HG02840 (cell line): ENCODE data around the gene ALPL.
"Not testable (repeated sequence)": the region's sequence is repeated elsewhere in the genome, so short reads cannot be mapped to it uniquely, and the experiment has no call there.

Experiments used
- ATAC-seq: cut with Tn5 transposase; IDR thresholded peaks from one replicate; pipeline ENCODE4 v1.9.1; 2021; ENCODE audit warnings: mild to moderate bottlenecking, moderate library complexity, moderate number of reproducible peaks; ENCODE audit not compliant: unreplicated experiment, low FRiP score

The ALPL gene

DNA sequence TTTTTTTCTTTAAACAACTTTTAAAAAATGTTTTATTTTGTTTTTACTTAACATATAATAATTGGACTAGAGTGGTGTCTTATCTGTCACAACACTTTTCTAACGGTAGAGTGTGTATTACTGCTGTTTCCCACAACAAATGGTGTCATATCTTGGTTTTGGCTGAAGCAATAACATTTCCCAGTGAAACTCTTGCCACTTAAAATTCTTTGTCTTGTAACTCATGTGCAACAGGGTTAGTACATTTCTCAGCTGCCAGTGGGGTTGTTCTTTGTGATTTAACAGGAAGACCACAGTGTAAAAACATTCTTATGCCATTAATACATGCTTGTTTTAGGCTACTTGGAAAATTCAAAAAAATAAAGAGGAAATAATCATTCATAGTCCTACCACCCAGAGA lies 43.5 kb downstream of the ALPL start:
- no peak for ATAC-seq

DNA sequence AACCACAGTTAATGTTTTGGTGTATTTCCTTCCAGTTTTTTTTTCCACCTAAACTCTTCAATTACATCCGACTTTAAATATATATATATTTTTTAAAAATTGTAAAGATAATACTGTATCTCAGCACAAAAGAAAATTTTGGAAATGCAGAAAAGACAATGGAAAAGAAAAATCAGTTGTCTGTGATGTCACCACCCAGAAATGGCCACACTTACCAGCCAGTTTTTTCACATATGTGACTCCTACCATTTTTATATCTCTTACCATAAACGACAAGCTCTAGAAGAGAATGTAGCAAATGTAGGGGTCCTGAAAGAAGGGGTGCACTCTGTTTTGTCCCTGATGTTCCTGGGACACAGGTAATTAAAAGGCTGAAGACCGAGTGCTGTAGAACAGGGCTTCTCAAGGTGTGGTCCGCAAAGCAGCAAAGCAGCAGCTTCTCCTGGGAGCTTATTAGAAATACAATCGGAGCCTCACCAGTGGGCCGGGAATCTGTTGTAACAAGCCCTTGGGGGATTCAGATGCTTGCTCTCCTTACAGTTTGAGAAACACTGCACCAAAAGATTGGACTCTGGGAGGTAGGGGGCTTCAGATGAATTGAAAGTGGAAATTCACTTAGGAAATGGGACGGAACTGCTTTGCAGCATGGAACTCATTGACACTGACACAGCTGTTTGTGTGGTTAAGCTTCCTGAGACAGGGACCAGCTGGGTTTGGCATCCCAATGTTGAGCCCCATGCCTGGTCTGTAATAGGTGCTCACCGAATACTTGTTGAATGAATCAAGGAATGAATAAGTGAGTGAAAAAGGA lies 44.1 kb downstream of the ALPL start:
- ATAC-seq, result no peak

DNA sequence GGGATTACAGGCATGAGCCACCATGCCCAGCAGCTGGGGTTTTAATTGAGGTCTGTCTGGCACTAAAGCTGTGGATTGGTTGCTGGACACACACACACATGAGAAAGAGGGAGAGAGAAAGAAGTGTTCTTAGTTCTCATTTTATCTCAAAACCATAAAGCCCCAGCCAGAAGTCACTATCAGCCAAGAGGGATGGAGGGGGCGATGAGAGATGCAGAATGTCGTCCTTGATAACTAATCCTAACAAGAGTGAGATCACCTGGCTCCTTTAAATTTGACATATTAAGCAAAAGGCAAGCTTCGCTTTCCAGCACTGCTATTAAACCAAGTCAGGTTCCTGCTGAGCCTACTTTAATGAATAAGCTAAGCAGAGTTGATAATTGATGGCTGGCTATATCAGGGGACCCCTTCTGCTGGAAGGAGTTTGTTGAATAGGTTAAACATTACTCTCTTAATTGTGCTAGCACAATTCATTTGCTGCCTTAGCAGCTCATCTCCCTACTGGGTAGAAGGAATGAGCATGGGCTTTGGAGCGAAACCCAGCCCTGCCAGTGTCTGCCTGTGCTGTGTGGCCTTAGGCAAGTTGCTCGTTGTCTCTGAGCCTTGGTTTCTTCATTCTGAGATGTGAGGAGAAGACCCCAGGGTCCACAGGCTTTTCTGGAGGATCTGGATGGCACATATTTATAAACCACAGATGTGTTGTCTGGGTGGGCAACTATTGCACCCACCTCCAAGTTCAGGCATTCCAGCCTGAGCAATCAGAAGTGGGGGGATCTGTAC lies 50.8 kb downstream of the ALPL start:
- no peak for ATAC-seq

DNA sequence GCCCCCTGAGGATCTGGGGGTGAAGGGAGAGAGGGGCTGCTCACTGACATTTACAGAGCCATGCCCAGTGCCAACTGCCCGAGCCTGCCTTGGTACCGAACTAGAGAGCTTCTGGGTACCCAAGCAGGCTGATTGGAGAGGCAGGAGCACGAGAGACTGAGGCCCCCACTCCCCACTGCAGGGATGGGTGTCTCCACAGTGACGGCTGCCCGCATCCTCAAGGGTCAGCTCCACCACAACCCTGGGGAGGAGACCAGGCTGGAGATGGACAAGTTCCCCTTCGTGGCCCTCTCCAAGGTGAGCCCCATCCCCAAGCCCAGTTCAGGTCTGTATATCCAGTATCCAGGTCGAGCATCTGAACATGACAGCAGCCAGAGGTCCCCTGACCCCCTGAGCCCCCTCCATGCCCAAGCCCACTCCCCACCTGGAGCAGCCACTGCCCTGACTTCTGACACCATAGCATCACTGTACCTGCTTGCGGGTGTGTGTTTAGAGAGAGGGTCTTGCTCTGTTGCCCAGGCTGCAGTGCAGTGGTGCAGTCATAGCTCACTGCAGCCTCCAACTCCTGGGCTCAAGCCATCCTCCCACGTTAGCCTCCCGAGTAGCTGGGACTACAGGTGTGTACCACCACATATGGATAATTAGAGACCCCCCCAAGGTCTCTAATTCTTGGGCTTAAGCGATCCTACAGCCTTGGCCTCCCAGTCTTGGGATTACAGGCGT lies 51.9 kb downstream of the ALPL start:
- ATAC-seq, result no peak

DNA sequence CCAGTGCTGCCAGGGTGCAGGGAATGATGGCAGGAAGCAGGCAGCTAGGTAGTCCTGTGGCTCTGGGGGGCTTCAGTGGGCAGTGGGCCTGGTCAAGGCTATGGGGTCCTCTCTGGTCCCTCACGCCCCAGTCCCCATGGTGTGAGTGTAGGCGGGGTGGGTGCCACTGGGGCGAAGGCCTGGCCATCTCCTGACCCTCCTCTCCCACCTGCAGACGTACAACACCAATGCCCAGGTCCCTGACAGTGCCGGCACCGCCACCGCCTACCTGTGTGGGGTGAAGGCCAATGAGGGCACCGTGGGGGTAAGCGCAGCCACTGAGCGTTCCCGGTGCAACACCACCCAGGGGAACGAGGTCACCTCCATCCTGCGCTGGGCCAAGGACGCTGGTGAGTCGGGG lies 53.7 kb downstream of the ALPL start:
- ATAC-seq, result no peak

DNA sequence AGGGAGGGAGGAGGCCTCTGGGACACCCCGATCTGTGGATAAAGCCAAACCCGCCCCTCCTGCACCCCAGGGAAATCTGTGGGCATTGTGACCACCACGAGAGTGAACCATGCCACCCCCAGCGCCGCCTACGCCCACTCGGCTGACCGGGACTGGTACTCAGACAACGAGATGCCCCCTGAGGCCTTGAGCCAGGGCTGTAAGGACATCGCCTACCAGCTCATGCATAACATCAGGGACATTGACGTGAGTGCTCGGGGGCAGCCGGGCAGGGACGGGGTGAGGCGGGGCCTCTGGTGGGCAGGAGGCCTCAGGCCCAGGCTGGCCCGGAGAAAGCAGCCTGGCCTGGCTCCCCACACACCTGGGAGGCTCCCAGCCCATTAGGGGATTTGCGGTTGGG lies 54.7 kb downstream of the ALPL start:
- ATAC-seq, result no peak

DNA sequence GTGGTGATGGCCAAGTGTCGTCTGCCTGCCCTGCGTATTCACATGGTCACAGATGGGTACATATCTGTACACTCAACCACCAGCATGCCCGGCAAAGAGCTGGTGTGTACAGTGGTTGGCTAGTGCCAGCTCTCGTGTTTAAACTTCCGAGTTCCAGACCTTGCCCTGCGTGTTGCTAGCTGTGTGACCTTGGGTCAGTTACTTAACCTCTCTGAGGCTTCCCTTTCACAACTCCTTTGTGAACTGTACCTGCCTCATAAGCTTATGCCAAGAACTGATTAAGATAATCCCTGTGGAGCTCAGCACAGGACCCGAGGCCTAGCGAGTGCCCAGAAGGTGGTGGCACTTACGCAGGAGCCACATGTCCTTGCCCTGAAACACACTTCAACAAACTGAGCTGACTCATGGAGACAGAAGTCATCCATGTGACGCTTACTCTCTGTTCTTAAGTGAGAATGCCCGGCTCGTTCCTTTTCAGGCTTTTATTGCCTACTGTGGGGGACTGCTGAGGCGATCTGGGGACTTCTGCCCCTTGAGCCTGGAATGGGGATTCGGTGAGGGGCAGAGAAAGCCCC lies 55.4 kb downstream of the ALPL start:
- ATAC-seq, result no peak

DNA sequence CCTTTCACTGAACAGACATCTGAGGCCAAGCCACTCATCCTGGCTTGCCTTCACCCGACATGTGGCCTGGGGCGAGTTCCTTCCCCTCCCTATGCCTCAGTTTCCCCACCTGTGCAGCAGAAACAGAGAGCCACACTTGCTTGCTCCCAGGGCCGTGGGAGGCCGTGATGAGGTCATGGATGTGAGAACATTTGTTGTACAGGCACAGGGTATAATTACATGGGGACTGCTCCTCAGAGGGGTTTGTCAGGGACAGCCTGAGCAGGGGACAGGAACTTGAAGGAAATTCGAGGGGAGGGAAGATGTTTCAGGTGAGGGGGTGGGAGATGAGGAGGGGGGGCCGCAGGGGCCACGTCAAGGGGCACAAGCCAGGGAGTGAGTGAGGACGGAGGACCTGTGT lies 56.1 kb downstream of the ALPL start:
- ATAC-seq, result no peak

DNA sequence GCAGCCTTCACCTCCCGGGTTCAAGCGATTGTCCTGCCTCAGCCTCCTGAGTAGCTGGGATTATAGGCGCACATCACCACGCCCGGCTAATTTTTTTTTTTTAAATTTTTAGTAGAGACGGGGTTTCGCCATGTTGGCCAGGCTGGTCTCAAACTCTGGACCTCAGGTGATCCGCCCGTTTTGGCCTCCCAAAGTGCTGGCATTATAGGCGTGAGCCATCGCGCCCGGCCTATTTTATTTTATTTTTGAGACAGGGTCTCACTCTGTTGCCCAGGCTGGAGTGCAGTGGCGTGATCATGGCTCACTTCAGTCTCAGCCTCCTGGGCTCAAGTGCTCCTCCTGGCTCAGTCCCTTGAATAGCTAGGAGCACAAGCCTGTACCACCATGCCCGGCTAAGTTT lies 57.1 kb downstream of the ALPL start:
- not testable (repeated sequence) for ATAC-seq

DNA sequence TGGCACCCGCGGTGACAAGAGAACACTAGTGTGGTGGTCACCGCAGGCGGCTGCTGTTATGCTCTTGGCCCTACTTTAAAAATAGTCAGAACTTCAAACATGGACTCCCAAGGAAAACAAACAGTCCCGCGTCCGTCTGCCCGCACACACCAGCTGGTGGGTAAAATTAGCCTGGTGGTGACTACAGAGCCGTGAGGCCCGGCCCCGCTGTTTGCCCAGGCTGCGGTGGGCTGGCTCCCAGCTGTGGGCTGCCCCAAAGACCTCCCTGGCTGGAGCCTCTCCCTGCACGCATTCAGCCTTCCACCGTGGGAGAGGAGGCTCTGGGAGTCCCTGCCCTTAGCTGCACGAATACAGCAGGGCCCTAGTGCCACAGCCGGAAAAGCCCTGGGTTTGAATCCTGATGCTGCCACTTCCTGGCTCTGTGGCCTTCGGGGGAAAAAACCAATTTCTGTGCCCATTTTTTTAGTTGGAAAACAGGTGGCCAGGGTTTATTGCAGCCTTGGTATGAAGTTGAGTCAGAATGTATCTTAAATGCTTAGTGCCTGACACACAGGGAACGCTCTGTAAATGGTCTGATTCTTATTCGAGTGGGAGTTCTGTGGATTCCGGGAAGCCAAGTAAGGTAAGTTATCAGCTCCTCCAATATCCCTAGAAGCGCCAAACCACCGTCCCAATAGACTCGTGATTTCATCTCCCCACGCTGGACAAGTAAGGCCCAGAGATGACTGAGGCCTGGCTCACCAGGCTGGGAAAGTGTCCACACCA lies 58.2 kb downstream of the ALPL start:
- ATAC-seq, result no peak

DNA sequence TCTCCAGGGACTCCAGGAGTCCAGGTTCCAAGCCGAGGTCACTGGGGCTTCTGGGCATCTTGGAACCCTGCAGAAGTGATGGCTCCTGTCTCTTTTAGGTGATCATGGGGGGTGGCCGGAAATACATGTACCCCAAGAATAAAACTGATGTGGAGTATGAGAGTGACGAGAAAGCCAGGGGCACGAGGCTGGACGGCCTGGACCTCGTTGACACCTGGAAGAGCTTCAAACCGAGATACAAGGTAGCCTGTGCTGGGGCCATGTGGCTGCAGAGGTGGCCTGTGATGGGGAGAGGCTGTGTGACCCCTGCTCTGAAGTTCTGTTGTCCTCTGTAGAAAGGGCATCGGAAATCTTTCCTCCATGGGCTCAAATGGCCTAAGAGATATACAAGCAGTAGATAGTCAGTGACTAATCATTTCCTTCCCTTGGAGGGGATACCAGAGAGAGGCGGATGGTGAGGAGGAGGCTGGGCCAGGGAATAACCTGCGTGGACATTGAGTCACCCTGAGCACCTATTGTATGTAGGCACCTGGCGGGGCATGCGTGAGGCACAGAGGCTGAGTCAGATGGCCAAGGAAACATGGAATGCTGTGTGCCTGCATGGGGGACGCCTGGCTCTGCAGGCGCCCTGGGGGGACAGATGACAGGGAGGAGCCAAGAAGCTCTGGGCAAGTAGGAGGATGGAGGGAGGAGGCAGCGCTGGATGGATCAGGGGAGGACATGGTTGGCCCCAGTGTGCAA lies 59.0 kb downstream of the ALPL start:
- no peak for ATAC-seq

DNA sequence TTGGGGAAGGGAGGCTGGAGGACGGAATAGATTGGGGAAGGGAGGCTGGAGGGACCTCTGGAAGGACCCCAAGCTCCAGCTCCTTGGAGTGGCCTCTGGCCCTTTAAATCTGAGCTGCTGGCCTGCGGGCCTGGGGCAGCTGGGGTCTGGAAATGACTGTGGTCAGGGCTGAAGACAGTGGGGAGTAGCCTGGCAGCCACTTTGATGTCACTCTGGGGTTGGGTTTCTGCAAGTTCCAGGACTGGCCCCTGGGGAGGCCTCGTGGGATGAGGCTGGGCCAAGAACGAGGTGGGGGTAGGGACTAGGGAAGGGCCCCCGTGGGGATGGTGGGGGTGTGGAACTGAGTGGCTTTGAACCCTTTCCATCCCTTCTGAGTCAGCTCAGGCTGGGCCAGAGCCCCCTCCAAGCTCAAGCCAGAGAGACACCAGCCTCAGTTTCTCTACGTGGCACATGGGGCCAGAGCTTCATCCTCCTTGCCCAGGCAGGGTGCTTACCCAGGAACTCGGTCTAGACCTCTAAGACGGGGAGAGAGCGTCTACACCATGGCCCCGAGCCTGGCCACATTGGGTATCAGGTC lies 59.7 kb downstream of the ALPL start:
- no peak for ATAC-seq

DNA sequence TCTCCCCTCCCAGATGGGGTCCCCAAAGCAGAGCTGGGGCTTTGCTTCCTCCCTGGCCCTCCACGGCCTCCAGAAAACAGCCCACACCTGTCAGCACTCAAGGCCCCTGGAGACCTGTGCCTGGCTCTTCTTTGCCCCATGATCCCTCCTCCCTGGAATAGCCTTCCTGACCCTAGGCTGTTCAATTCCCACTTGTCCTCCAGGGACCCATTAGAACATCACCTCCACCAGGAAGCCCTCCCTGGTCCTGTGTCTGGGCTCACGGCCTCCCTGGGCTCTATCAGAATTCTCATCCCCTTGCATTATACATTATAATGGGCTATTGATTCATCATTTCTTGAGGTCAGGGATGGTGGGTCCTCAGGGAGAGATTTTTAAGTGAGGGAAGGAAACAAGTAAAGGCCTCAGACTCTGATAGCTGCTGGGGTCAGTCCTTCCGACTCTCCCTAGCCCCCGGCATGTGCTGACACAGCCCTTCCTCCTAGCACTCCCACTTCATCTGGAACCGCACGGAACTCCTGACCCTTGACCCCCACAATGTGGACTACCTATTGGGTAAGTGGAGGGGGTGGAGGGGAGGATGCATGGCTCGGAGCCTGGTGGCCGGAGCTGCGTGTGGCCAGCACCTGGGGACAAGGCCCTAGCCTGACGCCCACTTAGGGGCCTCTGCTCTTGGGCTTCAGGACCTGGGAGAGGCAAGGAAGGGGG lies 60.8 kb downstream of the ALPL start:
- ATAC-seq, result no peak

DNA sequence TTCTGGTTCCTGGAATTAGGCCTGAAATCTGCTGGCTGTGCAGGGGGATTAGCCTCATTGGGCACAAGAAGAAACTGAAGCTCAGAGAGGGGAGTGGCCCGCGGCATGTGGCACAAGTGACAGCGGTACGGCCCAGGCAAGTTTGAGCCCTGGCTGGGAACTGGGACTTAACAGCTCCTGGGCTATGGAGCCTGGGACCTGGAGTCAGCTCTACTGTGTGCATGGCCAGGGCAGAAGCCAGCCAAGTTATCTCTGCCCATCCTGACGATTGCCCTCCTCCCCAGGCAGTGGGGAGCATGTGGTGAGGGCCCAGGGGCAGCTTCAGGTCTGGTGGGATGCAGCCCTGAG lies 61.3 kb downstream of the ALPL start:
- ATAC-seq, result no peak

DNA sequence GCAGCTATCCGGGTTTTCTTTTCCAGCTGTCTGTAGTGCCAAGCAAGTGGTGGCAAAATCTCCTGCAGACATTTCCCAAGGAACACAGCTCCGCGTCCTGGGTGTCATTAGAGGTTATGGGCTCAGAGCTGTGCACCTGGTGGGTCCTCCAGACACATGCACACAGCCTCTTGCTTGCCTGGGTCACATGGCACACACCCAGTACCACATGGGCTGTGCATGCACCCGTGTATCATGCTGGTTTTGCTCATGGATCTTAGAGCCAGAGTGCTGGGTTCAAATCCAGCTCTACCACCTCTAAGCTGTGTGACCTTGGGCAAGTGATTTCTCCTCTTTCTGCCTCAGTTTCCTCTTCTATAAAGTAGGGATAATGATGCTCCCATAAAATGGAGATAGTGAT lies 61.7 kb downstream of the ALPL start:
- no peak for ATAC-seq

DNA sequence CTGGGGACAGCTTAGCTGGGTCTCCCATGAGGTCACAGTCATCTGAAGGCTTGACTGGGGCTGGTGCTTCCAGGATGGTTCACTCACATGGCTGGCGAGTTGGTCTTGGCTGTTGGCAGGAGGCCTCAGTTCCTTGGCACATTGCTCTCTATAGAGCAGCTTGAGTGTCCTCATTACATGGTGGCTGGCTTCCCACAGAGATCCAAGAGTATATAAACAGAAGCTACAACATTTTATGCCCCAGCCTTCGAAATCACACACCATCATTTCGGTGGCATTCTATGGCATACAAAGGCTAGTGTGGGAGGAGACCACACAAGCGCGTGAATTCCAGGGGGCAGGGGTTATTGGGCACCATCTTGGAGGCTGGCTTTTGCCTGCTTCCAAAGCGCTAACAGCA lies 63.0 kb downstream of the ALPL start:
- ATAC-seq, result no peak

DNA sequence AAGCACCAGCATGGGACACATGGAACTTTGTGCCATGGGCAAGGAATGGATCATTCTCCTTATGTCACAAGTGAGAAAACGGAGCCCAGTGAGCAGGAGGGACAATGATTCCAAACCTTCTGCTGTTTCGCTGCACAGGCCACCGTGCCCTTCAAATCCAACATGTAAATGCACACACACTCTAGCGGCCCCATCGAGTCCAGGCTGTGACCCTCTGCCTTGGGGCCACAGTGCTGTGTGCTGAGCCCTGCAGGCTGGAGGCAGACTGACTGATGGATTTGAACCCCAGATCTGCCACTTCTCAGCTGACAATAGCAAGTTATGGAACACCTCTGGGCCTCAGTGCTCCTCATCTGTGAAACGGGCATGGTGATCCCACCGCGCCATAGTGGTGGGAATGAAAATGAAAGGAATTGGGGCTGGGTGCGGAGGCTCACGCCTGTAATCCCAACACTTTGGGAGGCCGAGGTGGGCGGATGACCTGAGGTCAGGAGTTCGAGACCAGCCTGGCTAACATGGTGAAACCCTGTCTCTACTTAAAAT lies 63.6 kb downstream of the ALPL start:
- no peak for ATAC-seq

DNA sequence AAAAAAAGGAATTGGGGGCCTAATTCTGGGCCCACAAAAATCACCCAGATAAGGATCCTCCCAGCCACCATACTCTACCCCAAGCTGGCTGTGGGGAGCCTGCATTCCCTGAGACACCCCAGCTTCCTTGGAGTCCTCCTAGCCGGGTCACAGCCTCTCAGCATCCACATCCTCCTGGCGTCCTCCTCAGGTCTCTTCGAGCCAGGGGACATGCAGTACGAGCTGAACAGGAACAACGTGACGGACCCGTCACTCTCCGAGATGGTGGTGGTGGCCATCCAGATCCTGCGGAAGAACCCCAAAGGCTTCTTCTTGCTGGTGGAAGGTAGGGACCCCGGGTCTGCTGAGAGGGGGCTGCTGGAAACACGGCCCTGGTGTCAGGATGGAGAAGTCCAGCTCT lies 64.3 kb downstream of the ALPL start:
- no peak for ATAC-seq
